GM20431 (cell line): ENCODE data around the gene TFF2.

Experiments
- in situ Hi-C: fragments of 300-500 bp; cut with MseI, MboI; formaldehyde crosslinking; loops from one replicate; pipeline ENCODE4 v1.15.0; 2020; ENCODE audit warnings: low sequenced_read_pairs; ENCODE audit not compliant: unreplicated experiment

TFF2 gene

GRCh38 chr21:42309753-42310213 is 41.0 kb downstream of the TFF2 start:
- in situ Hi-C loops, result no loop called here

- in situ Hi-C loops, result no loop called here
These were observed 41.7 kb downstream of the TFF2 start for GRCh38 chr21:42308914-42309752.

DNA sequence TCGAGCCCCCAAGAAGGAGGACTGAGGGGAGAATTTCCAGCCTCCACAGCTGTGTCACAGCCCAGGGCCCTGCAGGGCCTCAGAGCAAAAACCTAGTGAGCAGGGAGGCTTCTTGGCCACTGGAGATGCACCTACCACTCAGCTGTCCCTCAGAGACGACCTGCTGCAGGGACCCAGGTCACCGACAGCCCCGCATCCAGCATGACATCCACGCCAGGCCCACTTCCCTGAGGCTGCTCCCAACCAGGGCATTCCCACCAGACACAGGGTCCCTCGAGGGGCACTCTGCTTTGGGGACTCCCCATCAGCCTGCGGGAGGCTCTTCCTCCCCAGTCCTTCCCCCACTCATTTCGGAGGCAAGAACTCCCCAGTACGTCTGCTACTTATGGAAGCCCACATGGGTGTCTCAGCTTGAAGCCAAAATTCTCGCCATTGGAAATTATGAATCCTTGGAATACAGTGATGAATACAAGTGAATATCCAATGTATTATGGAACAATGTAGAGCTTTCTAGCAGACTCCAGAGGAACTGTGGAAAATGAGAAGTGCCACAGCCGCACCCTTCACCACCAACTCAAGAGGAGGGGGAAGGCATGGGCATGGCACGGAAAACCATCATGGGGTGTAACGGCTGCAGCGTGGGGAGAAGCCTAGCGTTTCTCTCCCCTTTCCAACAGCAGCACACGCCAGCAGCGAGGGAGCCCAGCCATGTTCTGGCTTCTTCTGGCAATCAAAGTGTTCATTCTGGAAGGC is 42.5 kb downstream of the TFF2 start:
- in situ Hi-C loops, result no loop called here

GRCh38 chr21:42307106-42307505 is 43.7 kb downstream of the TFF2 start:
- in situ Hi-C loops, result no loop called here

DNA sequence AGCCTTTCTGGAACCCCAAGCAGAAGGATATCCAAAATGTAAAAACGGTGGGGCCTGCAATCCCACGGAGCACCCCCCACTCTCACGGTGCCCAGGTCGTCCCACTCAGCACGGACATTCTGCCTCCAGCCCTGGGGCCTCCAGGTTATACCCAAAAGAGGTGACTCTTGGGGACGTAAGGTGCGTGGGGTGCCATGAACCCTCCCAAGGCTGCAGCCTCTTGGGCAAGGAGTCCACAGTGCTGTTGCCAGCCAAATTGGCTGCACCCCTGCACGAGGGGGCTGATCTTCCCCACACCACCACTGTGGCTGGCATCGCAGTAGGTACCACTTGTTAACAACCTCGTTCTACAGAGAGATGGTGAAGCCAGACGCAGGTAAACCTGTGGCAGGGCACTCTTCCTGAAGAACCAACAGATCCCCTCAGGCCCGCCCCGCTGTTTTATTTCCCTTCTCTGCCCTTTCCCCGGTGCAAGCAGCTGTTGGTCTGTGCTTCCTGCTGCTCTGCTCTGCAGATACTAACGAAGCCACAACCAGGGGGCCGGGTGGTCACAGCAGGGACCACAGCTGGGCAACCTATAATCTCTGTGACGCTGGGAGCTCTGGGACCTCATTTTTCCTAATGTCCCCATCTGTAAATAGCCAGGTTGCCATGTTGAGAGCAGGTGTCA is 44.3 kb downstream of the TFF2 start:
- in situ Hi-C loops, result no loop called here

DNA sequence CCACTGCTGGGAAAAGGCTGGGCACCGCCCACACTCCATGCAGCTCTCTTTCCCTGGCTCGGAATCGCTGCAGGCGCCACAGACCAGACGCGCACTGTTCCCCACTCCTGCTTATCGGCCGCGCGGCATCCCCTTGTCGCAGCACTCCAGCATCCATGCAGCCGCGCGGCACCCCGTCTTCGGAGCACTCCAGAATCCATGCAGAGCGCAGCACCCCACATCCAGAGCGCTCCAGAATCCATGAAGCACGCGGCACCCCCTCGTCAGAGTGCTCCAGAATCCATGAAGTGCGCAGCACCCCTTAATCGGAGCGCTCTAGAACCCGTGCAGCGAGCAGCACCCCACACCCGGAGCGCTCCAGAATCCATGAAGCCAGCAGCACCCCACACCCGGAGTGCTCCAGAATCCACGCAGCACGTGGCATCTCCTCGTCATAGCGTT is 45.1 kb downstream of the TFF2 start:
- in situ Hi-C loops, result no loop called here

GRCh38 chr21:42304556-42305454 is 46.0 kb downstream of the TFF2 start:
- in situ Hi-C loops, result no loop called here

- in situ Hi-C loops, result no loop called here
These were observed 47.4 kb downstream of the TFF2 start for GRCh38 chr21:42303443-42303842.

DNA sequence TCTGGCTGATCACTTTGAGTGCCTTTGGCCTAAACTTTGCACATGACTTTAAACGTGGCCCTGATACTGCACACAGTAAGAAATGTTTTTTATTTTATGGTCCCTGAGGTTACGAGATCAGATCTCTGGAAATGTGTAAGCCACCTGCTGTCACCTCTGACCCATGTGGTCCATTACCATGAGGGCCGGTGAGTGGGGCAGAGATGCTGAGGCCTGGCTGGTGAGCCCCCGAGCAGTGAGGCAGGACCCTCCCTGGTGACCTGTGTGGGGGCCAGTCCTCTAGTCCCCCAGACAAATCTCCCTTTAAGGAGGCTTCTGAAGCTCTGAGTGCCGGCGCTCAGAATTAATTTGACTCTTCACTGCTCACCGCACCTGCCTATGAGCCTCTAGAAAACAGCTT is 48.0 kb downstream of the TFF2 start:
- in situ Hi-C loops, result no loop called here

DNA sequence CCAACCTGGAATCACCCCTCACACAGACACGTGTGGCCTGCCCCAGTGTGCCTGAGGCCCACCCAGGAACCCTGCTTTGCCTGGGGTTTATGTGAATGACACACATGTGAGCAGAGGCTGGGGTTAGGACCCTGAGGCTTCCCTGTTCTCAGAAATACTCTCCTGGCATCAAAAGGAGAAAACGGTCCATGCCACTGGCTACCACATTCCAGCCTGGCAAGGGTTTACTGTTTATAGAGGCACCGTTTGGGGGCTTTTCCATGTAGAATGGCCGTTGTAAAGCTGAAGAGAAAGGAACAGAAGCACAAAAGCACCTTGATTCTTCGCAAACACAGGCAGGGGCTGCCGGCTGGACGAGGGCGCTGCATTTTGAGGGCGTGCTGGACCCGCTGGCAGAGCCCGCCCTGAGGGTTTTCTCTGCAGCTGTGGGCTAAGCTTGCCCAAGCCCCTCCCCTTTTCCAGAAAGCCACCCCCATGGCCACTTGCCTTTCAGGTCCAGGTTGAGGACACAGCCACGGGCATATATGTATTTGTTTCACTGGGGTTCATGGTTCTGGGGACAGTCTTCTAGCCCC is 48.6 kb downstream of the TFF2 start:
- in situ Hi-C loops, result no loop called here

DNA sequence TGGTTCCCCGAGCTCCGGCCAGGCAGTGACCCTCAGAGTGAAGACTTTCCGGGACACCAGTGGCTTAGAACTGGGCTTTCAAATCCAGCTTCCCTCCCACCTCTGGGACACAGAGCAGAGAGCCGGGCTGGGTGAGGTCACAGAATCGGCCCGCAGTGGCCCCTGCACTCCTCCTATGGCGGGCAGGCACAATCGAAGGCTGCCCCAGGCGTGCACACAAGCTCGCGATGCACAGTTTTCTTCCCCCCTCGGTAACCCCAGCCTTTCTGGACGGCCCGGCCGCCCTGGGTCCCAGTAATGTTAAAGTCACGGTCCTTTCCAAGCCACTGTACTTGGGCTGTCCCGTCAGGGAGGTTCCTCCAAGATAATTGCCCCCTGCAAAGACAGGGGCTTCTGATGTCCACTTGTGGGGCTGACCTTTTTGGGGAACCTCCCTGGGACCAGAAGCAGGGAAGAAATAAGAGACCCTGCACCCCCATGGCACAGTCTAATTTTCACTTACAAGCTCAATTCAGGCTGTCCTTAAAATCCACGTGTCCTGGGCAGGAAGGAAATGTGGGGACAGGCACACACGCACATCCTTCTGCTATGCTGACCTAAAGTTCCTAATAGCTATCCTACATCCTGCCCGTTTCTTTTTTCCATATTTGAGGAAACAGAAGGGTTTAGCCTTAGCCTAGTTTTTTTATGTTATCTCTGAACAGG is 49.3 kb downstream of the TFF2 start:
- in situ Hi-C loops, result no loop called here

- in situ Hi-C loops, result no loop called here
These were observed 49.8 kb downstream of the TFF2 start for GRCh38 chr21:42300956-42301355.

DNA sequence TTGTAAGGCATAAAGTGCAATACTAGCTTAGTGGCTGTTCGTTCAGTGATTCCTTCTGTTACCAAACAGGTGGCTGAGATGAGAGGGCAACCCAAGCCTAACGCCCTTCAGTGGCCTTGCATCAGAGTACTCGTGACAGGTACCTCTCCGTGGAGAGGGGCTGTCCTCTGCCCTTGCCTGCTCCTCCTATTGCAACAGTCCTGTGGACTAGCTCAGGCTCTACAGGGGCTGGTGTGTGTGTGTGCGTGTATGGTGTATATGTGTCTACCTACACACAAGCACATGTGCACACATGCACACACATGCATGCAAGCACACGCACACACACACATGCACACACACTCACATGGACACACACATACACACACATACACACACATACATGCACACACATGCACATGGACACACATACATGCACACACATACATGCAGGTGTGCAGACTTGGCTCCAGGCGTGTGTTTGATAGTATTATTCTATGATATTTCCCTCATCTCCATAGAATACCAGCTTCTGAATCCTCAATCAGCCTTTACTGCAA is 50.7 kb downstream of the TFF2 start:
- in situ Hi-C loops, result no loop called here

- in situ Hi-C loops, result no loop called here
These were observed 51.3 kb downstream of the TFF2 start for GRCh38 chr21:42299324-42300044.

- in situ Hi-C loops, result no loop called here
These were observed 52.1 kb downstream of the TFF2 start for GRCh38 chr21:42298657-42299056.

GRCh38 chr21:42298237-42298636 is 52.6 kb downstream of the TFF2 start:
- in situ Hi-C loops, result no loop called here

GRCh38 chr21:42297377-42297776 is 53.4 kb downstream of the TFF2 start:
- in situ Hi-C loops, result no loop called here

GRCh38 chr21:42296501-42296900 is 54.3 kb downstream of the TFF2 start:
- in situ Hi-C loops, result no loop called here
